Stimulated activated naive CD4-positive, alpha-beta T cell treated with Interleukin-2 at 50 U/mL for 16 hours (primary cell): ENCODE measurements around the gene DYNC1H1.

Experiments used
- DNase-seq: peaks from one replicate; lab custom pipeline; 2025; lab: John Stamatoyannopoulos, UW

The DYNC1H1 gene

GRCh38 chr14:101964297-101965180 is at the start of gene DYNC1H1:
Gene DYNC1H1, plus strand, starts transcription at chr14:101964573. Its CDS starts 119 bp downstream, at chr14:101964692.
- DNase-seq = peak; percentile 85

DNA sequence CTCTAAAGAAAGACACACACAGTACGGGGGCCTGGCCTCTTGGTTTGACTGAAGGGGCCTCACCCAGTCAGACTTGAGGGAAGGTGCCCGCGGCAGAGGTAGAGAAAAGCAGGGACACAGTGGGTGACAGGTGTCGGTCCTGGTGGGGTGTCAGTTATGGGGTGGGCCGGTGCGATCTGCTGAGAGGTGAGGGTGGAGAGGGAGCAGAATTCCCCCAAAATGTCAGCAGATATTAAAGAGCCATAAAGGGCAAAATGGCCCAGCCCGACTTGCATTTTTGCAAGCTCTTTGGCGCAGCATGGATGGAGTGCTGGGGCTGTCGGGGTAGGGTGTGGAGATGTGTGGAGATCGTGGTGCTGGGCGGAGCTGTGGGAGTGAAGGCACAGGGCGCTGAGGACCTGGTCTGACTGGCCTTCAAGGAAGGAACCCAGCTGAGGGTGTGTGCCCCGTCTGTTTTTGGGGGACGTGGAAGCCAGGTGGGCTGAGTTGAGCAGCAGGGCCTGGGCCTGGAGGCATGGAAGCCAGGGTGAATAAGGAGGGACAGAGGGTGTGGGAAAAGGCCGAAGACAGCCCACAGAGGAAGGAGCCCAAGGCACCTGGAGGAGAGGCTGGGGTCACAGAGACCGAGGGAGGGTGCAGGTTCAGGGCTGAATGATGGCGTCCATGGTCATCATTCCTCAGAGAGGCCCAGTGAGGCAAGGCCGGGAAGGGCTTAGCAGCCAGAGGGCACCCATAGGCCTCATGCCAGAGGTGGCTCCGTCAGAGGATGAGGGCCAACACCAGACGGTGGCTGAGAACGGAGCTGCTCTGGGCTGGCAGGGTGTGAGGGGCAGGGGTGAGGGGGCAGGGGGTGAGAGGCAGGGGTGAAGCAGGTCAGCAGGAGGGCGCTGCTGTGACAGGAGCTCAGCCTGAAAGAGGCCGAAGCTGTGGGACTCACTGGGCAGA is 48.2 kb upstream of the DYNC1H1 start:
- no peak for DNase-seq

DNA sequence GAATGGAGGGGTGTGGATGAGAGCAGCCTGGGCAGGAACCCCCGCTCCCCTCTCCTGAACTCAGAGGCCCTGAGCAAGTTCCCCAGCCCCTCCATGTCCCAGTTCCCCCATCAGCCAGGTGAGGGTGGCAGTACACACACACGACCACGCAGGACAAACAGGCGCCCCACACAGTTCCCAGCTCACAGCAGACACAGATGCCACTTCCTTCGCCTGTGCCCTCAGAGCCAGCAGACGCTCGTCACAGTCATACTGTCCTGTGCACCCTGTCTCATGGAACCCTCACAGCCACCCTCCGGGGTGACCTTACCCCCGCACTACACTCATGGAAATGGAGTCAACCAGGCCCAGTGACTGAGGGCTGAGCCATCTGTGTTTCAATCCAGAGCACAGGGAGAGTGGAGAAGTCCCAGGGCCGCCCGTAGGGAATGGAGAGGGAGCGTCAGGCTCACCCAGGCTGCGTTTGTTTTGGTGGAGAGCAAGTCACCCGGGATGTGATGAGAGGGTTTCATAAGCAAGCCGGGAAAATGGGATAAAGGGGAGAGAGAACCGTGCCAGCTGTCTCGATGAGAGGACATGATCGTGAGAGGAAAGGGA is 47.5 kb upstream of the DYNC1H1 start:
- DNase-seq = no peak

- no peak for DNase-seq
These were observed 46.9 kb upstream of the DYNC1H1 start for GRCh38 chr14:101917413-101918017.

DNA sequence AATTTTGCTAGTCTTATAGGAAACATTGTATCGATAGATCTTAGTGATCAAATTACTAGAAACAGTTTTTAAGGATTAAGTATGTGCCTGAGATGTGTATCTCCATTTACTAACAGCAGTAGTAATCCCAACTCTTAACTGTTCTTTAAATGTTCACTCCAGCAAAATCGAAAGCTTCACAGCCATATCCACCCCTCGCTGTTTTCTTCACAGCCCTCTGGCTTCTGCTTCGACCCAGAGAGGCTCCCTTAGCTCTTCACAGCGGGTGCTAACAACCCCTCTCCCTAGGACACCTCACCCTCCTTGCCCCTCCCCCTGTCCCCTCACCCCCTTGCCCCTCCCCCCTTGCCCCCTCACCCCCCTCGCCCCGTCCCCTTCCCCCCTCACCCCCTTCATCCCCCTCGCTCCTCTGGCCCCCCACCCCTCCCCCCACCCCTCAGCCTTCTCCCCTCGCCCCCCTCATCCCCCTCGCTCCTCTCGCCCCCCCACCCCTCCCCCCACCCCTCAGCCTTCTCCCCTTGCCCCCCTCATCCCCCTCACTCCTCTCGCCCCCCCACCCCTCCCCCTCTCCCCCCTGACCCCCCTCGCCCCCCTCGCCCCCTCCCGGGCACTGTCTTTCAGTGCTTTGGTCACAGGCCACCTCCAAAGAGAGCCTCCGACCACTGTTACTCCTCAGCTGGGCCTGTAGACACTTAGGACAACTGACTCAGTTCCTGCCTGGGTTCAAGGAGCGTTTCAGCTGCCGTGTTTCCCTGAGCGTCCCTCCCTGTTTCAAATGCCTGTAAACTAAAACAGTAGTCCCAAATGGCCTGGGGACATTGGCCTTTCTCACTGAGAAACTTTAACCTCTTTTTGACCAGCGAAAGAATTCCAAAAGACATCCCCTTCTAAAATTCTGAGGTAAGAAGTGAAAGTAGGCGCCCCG is 46.0 kb upstream of the DYNC1H1 start:
- no peak for DNase-seq

DNA sequence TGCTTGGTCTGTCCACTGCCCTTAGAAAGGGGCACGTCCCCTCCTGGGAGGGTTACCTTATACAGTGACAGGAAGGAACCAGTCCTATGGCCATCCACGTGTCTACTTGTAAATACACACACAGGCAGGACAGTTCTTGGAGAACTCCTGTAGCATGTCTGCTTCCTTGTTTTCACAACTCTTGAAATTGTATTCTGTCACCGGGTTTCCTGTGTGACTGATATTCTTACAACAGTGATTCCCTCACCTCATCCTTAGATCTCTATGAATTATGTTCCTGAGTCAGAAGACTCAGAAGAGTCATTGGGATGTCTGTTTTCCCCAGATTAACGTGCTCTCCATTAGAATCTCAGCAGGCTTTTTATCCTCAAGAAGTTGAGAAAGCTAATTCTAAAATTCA is 44.1 kb upstream of the DYNC1H1 start:
- no peak for DNase-seq

GRCh38 chr14:101922866-101923265 is 41.5 kb upstream of the DYNC1H1 start:
- no peak for DNase-seq

DNA sequence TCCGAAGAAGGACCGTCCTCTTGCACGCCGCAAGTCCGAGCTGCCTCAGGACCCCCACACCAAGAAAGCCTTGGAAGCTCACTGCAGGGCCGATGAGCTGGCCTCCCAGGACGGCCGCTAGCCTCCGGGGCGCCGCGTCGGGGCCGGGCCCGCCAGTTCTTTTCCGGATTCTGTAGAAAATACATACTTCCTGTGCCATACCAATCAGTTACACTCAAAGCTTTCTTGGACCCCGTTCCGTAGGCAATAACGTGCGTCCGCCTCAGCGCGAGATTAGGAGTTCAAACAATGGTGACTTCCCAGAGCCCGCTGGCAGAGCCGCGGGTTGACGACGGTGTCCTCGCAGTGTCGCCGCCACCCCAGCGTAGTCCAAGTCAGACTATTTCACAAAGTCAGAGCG is 39.2 kb upstream of the DYNC1H1 start:
- DNase-seq = no peak

DNA sequence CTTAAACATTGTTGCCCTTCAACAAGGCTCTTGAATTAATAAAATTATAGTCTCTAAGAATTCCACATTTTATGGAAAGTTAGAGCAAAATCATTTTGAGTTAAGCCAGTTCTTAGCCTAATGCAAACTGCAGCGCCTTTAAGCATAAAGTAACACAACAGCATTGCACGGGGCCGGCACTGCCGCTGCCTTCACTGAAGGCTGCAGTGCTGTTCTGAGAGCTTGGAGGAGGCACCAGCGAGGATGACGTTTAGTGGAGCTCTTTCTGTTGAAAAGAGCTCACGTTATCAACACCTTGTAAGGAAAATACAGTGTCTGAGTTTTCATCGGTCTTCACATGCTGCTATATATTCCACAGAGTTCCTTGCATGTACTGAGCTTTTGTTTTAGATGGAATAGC is 38.3 kb upstream of the DYNC1H1 start:
- no peak for DNase-seq

GRCh38 chr14:101926620-101927019 is 37.8 kb upstream of the DYNC1H1 start:
- no peak for DNase-seq

- peak; percentile 4 for DNase-seq
These were observed 36.5 kb upstream of the DYNC1H1 start for GRCh38 chr14:101927859-101928258.

DNA sequence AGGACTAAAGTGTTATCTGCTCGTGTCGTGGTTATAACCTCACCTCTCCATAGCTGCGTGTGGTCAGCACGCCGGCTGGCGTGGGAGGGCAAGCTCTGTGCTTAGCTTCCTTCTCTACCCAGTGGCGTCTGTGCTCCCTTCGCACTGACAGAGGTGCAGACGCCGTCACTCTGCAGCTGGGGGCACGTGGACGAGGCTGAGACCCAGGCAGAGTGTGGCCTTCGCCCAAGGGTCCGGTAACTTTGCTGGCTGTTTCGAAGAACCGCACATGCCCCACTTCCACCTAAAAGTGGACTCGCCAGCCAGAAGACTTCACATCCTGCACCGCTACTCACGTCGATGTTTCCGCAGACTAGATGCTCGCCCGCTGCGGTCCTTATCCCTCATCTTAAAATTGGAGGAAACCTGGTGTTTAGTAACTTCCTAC is 35.9 kb upstream of the DYNC1H1 start:
- no peak for DNase-seq

- no peak for DNase-seq
These were observed 35.3 kb upstream of the DYNC1H1 start for GRCh38 chr14:101929096-101929495.

- DNase-seq = no peak
These were observed 34.4 kb upstream of the DYNC1H1 start for GRCh38 chr14:101929946-101930345.

- no peak for DNase-seq
These were observed 31.7 kb upstream of the DYNC1H1 start for GRCh38 chr14:101932673-101933072.

DNA sequence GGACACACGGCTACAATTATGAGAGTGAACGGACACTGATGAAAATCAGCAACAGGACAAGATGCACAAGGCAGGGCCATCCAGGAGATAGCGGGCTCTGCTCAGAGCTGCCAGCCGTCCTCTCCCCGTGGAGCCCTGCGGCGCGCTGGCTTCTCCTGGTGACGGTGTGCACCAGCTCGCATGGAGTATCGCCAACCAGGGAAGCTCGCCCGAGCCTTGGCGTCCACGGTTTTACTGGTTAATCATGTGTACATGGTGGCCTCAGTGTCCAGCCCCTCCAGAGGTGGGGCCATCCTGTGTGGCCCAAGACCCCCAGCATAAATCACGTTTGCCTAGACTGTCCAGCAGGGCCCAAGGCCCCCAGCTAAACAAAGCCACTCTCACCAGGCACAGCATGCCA is 31.2 kb upstream of the DYNC1H1 start:
- DNase-seq = no peak

- no peak for DNase-seq
These were observed 29.7 kb upstream of the DYNC1H1 start for GRCh38 chr14:101934601-101935150.

GRCh38 chr14:101937926-101938767 is 26.2 kb upstream of the DYNC1H1 start:
- no peak for DNase-seq

DNA sequence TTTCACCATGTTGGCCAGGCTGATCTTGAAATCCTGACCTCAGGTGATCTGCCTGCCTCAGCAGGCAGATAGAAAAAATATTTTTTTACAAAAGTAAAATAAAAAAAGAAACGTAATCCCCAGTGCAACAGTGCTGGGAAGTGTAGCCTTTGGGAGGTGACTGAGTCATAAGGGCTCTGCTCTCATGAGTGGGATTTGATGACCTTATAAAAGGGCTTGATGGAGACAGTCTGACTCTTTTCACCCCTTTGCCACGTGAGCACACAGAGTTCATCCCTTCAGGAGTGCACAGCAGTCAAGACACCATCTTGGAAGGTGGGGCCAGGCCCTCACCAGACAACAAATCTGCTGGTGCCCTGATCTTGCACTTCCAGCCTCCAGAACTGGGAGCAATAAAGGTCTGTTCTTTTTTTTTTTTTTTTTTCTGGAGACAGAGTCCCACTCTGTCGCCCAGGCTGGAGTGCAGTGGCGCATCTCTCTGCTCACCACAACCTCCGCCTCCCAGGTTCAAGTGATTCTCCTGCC is 24.7 kb upstream of the DYNC1H1 start:
- DNase-seq = no peak
